ENCODE data around the gene SYTL4. TPM values are rescaled to one million over a fixed set of nuclear protein-coding genes. Genes with fewer than 3 reads are reported as not detected.

The SYTL4 gene
- total RNA-seq, 5 donors from 2014 or later (not counting 1 experiment from before 2014, with no cell fraction given), result 0.12 to 0.82 (median 0.29) TPM; not detected in 1

- H3K4me1 Mint-ChIP-seq, result peaks cover 0 to 19% (median 12%) of the 10 kb centered on the region in 3 donors
- H3K36me3 ChIP-seq (ENCODE audit: control insufficient read depth in 2 of 2, extremely low read depth in 1 of 2, insufficient read depth in 1 of 2, low read length in 1 of 2), result no peaks in the 10 kb centered on the region
- H3K27ac Mint-ChIP-seq, result no peak overlapping the region
These were observed 57.2 kb downstream of the SYTL4 start for GRCh38 chrX:100674705-100675104.

GRCh38 chrX:100673397-100673953 is 58.4 kb downstream of the SYTL4 start:
- peaks cover 0 to 19% (median 12%) of the 10 kb centered on the region in 3 donors for H3K4me1 Mint-ChIP-seq
- H3K9me3 Mint-ChIP-seq, result no peaks in the 10 kb centered on the region
- H3K27me3 Mint-ChIP-seq, result peaks cover 0 to 31% of the 10 kb centered on the region in 2 donors
- POLR2A ChIA-PET, result no interaction called here
- no peak for DNase-seq
- no peak overlapping the region for H3K4me3 ChIP-seq (ENCODE audit: control insufficient read depth in 1 of 2, extremely low read depth in 1 of 2, low read length in 1 of 2)
- CTCF ChIA-PET, result interaction anchor here (0.6 kb wide), 3 partner anchors 16 to 125 kb away, joined by 3 to 6 read pairs (median 4); no protein-coding TSS in a partner anchor
- H3K9me3 ChIP-seq, result no peaks in the 10 kb centered on the region
- no peaks in the 10 kb centered on the region for H3K36me3 Mint-ChIP-seq
- H3K36me3 ChIP-seq (ENCODE audit: control insufficient read depth in 2 of 2, extremely low read depth in 1 of 2, insufficient read depth in 1 of 2, low read length in 1 of 2), result no peaks in the 10 kb centered on the region
- H3K4me1 ChIP-seq (ENCODE audit: control insufficient read depth in 1 of 2, extremely low read depth in 1 of 2, insufficient read depth in 2 of 2, low read length in 2 of 2), result no peaks in the 10 kb centered on the region
- no peaks in the 10 kb centered on the region for H3K27me3 ChIP-seq (replicated peaks in 1 of 2; ENCODE audit: control insufficient read depth in 2 of 2, extremely low read depth in 1 of 2, insufficient read depth in 2 of 2, low read length in 1 of 2)
- H3K4me3 Mint-ChIP-seq, result no peak overlapping the region
- no peak for ATAC-seq (replicated peaks in 1 of 4)
- H3K27ac ChIP-seq (ENCODE audit: low read length), result no peak overlapping the region
- H3K27ac Mint-ChIP-seq, result no peak overlapping the region
- no CpG with 5 or more reads among the region's 3 CpGs for WGBS (ENCODE audit: insufficient coverage)

More at GRCh38 chrX:100674705-100675104, 57.2 kb downstream of the SYTL4 start:
- ATAC-seq (replicated peaks in 1 of 4), result peak in 1 of 4 experiments; percentile 12
- H3K4me3 ChIP-seq (ENCODE audit: control insufficient read depth in 1 of 2, extremely low read depth in 1 of 2, low read length in 1 of 2), result no peak overlapping the region
- Mint-ChIP-seq H3K36me3 (no peaks in the 10 kb centered on the region), H3K9me3 (no peaks in the 10 kb centered on the region), H3K4me3 (no peak overlapping the region), H3K27me3 (peaks cover 0 to 25% of the 10 kb centered on the region in 2 donors)
- ChIA-PET CTCF (interaction anchor here (0.5 to 1.8 kb wide), 3 partner anchors 9 to 168 kb away, joined by 3 to 11 read pairs (median 4); no protein-coding TSS in a partner anchor), POLR2A (no interaction called here)
- no peaks in the 10 kb centered on the region for H3K27me3 ChIP-seq (replicated peaks in 1 of 2; ENCODE audit: control insufficient read depth in 2 of 2, extremely low read depth in 1 of 2, insufficient read depth in 2 of 2, low read length in 1 of 2)
- WGBS (ENCODE audit: insufficient coverage), result no CpG with 5 or more reads among the region's 2 CpGs
- no peaks in the 10 kb centered on the region for H3K4me1 ChIP-seq (ENCODE audit: control insufficient read depth in 1 of 2, extremely low read depth in 1 of 2, insufficient read depth in 2 of 2, low read length in 2 of 2)
- no peak for DNase-seq
- H3K27ac ChIP-seq (ENCODE audit: low read length), result no peak overlapping the region
- no peaks in the 10 kb centered on the region for H3K9me3 ChIP-seq

- Histone ChIP-seq H3K27ac (ENCODE audit: low read length) (no peak overlapping the region), H3K4me3 (ENCODE audit: control insufficient read depth in 1 of 2, extremely low read depth in 1 of 2, low read length in 1 of 2) (no peak overlapping the region), H3K9me3 (no peaks in the 10 kb centered on the region), H3K36me3 (ENCODE audit: control insufficient read depth in 2 of 2, extremely low read depth in 1 of 2, insufficient read depth in 1 of 2, low read length in 1 of 2) (no peaks in the 10 kb centered on the region), H3K4me1 (ENCODE audit: control insufficient read depth in 1 of 2, extremely low read depth in 1 of 2, insufficient read depth in 2 of 2, low read length in 2 of 2) (no peaks in the 10 kb centered on the region), H3K27me3 (replicated peaks in 1 of 2; ENCODE audit: control insufficient read depth in 2 of 2, extremely low read depth in 1 of 2, insufficient read depth in 2 of 2, low read length in 1 of 2) (no peaks in the 10 kb centered on the region)
- Mint-ChIP-seq H3K27ac (no peak overlapping the region), H3K27me3 (peaks cover 0 to 34% of the 10 kb centered on the region in 2 donors), H3K4me3 (no peak overlapping the region), H3K9me3 (no peaks in the 10 kb centered on the region), H3K4me1 (peaks cover 0 to 19% (median 12%) of the 10 kb centered on the region in 3 donors), H3K36me3 (no peaks in the 10 kb centered on the region)
- POLR2A ChIA-PET, result no interaction called here
- DNase-seq (no peak), ATAC-seq (replicated peaks in 1 of 4) (no peak)
- CTCF ChIA-PET, result interaction anchor here (0.6 kb wide), 3 partner anchors 16 to 126 kb away, joined by 3 to 6 read pairs (median 4); no protein-coding TSS in a partner anchor
- no CpG with 5 or more reads among the region's 3 CpGs for WGBS (ENCODE audit: insufficient coverage)
These were observed 59.0 kb downstream of the SYTL4 start for GRCh38 chrX:100672966-100673365.

- Mint-ChIP-seq H3K4me1 (no peaks in the 10 kb centered on the region), H3K36me3 (no peaks in the 10 kb centered on the region), H3K27ac (no peak overlapping the region), H3K9me3 (no peaks in the 10 kb centered on the region), H3K27me3 (peaks cover 6 to 51% of the 10 kb centered on the region in 2 donors), H3K4me3 (no peak overlapping the region)
- DNase-seq (no peak), ATAC-seq (replicated peaks in 1 of 4) (no peak)
- H3K27me3 ChIP-seq (replicated peaks in 1 of 2; ENCODE audit: control insufficient read depth in 2 of 2, extremely low read depth in 1 of 2, insufficient read depth in 2 of 2, low read length in 1 of 2), result peaks cover 0 to 2% of the 10 kb centered on the region in 2 experiments
- no peak overlapping the region for H3K4me3 ChIP-seq (ENCODE audit: control insufficient read depth in 1 of 2, extremely low read depth in 1 of 2, low read length in 1 of 2)
- POLR2A ChIA-PET, result no interaction called here
- no peak overlapping the region for H3K27ac ChIP-seq (ENCODE audit: low read length)
- WGBS (ENCODE audit: insufficient coverage), result 50% methylated on average over 1 of the region's 2 CpGs
- no peaks in the 10 kb centered on the region for H3K9me3 ChIP-seq
- no peaks in the 10 kb centered on the region for H3K36me3 ChIP-seq (ENCODE audit: control insufficient read depth in 2 of 2, extremely low read depth in 1 of 2, insufficient read depth in 1 of 2, low read length in 1 of 2)
- H3K4me1 ChIP-seq (ENCODE audit: control insufficient read depth in 1 of 2, extremely low read depth in 1 of 2, insufficient read depth in 2 of 2, low read length in 2 of 2), result no peaks in the 10 kb centered on the region
- CTCF ChIA-PET, result no interaction called here
These were observed 68.3 kb downstream of the SYTL4 start for GRCh38 chrX:100663642-100664041.

GRCh38 chrX:100662796-100663195 is 69.1 kb downstream of the SYTL4 start:
- H3K27me3 Mint-ChIP-seq, result peaks cover 6 to 48% of the 10 kb centered on the region in 2 donors
- H3K36me3 Mint-ChIP-seq, result no peaks in the 10 kb centered on the region
- ChIA-PET CTCF (interaction anchor here in 1 of 2 donors (0.5 kb wide), 1 partner anchor 17 kb away, joined by 3 read pairs; no protein-coding TSS in a partner anchor), POLR2A (no interaction called here)
- Histone ChIP-seq H3K4me1 (ENCODE audit: control insufficient read depth in 1 of 2, extremely low read depth in 1 of 2, insufficient read depth in 2 of 2, low read length in 2 of 2) (no peaks in the 10 kb centered on the region), H3K36me3 (ENCODE audit: control insufficient read depth in 2 of 2, extremely low read depth in 1 of 2, insufficient read depth in 1 of 2, low read length in 1 of 2) (no peaks in the 10 kb centered on the region), H3K27me3 (replicated peaks in 1 of 2; ENCODE audit: control insufficient read depth in 2 of 2, extremely low read depth in 1 of 2, insufficient read depth in 2 of 2, low read length in 1 of 2) (peaks cover 0 to 2% of the 10 kb centered on the region in 2 experiments), H3K27ac (ENCODE audit: low read length) (no peak overlapping the region), H3K9me3 (no peaks in the 10 kb centered on the region), H3K4me3 (ENCODE audit: control insufficient read depth in 1 of 2, extremely low read depth in 1 of 2, low read length in 1 of 2) (no peak overlapping the region)
- H3K27ac Mint-ChIP-seq, result no peak overlapping the region
- no CpG with 5 or more reads among the region's 4 CpGs for WGBS (ENCODE audit: insufficient coverage)
- ATAC-seq (replicated peaks in 1 of 4), result no peak
- no peak for DNase-seq
- H3K9me3 Mint-ChIP-seq, result no peaks in the 10 kb centered on the region
- no peak overlapping the region for H3K4me3 Mint-ChIP-seq
- H3K4me1 Mint-ChIP-seq, result no peaks in the 10 kb centered on the region

- no peak overlapping the region for H3K27ac Mint-ChIP-seq
These were observed 69.8 kb downstream of the SYTL4 start for GRCh38 chrX:100662170-100662569.

More at GRCh38 chrX:100662170-100662569, 69.8 kb downstream of the SYTL4 start:
- ATAC-seq (replicated peaks in 1 of 4) (no peak), DNase-seq (no peak)
- H3K27me3 ChIP-seq (replicated peaks in 1 of 2; ENCODE audit: control insufficient read depth in 2 of 2, extremely low read depth in 1 of 2, insufficient read depth in 2 of 2, low read length in 1 of 2), result peaks cover 0 to 2% of the 10 kb centered on the region in 2 experiments
- no peak overlapping the region for H3K4me3 ChIP-seq (ENCODE audit: control insufficient read depth in 1 of 2, extremely low read depth in 1 of 2, low read length in 1 of 2)
- no peaks in the 10 kb centered on the region for H3K4me1 ChIP-seq (ENCODE audit: control insufficient read depth in 1 of 2, extremely low read depth in 1 of 2, insufficient read depth in 2 of 2, low read length in 2 of 2)
- no peaks in the 10 kb centered on the region for H3K36me3 ChIP-seq (ENCODE audit: control insufficient read depth in 2 of 2, extremely low read depth in 1 of 2, insufficient read depth in 1 of 2, low read length in 1 of 2)
- Mint-ChIP-seq H3K4me3 (no peak overlapping the region), H3K27me3 (peaks cover 9 to 46% of the 10 kb centered on the region in 2 donors), H3K9me3 (no peaks in the 10 kb centered on the region), H3K36me3 (no peaks in the 10 kb centered on the region), H3K4me1 (no peaks in the 10 kb centered on the region)
- ChIA-PET POLR2A (no interaction called here), CTCF (no interaction called here)
- H3K27ac ChIP-seq (ENCODE audit: low read length), result no peak overlapping the region
- H3K9me3 ChIP-seq, result no peaks in the 10 kb centered on the region
- WGBS (ENCODE audit: insufficient coverage), result no CpG with 5 or more reads among the region's 13 CpGs

All from T-cell (primary cell).